Fibroblast of skin of abdomen (primary cell): ENCODE measurements around the gene ACVR1C. TPM values are rescaled to one million over a fixed set of nuclear protein-coding genes. Genes with fewer than 3 reads are reported as not detected.

Experiments used
- DNase-seq: peaks from one replicate; pipeline ENCODE4 v3.0.0-alpha.2; 2013
- polyA plus RNA-seq, 2 experiments: library from polyadenylated mRNA; unstranded; fragments of 120-200 nt; gene quantifications; one replicate each; pipeline ENCODE4 v1.2.1, GENCODE V29; 2013; ENCODE audit not compliant: insufficient read length in 2 of 2

ACVR1C gene
- 0.19 TPM for polyA plus RNA-seq (2013, experiment 1 of 2; ENCODE audit: insufficient read length)
- polyA plus RNA-seq (2013, experiment 2 of 2; ENCODE audit: insufficient read length) = 0.22 TPM

DNA sequence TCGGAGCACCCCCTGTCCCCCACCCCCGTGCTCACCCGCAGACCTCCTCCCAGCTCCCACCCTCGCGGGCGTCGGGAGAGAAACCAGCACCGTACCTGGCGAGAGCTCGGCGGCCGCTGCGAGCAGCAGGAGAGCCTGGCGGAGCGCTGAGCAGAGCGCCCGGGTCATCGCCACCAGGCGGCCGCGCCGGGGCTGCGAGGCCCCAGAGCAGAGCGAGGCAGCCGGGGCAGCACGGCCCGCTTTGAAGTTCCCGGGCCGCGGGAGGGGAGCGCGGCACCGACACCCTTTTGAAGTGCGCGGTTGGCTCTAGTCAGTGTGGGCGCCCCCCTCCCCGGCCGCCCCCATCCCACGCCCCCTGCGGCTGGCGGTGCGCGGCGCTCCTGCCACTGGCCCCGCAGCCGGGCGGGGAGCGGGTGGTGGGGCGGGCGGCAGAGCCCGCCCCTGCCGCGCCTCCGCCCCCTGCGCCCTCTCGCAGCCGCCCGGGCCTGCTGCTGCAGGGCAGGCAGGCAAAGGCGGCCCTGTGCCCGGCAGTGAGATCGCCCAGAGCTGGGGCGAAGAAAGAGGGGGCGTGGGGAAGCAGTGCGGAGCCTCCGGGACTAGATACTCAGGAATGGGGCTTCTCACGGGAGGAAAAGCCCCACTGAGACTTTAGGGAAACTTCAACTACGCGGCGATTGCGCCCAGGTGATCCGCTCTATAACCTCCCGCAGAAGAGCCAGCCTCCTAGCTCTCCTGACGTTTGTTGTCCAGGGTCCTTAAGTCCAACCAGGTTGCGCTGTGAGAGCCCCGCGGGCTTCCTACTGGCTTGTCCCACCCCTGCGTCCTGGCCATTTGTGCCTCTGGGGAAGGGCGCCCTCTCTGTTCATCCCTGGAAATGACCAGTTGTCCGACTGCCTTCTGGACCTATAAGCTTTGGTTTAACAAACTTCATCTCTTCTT is at the start of gene ACVR1C:
TSS of gene ACVR1C (minus strand) at position 388 of the 939 bp plus-strand sequence. CDS start at position 168, 220 bp downstream.
- DNase-seq = peak; percentile 49

DNA sequence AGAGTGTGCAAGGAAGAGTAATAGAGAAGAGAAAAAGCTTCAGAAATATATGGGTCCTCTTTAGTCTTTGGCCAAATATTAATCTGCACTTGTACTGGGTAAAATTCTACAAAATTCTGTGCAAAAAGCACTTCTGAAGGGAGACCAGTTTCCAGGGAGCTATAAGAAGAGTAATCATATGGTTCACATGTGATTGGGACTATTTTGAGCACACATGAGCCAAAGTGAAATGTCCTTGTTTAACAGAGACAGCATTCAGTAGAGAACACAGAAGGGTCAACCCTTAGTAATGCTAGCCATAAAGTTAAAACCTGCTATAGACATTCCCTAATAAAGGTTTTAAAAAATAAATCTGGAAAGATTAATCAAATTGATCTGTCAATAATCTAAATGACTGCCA is 49.3 kb upstream of the ACVR1C start:
- no peak for DNase-seq

DNA sequence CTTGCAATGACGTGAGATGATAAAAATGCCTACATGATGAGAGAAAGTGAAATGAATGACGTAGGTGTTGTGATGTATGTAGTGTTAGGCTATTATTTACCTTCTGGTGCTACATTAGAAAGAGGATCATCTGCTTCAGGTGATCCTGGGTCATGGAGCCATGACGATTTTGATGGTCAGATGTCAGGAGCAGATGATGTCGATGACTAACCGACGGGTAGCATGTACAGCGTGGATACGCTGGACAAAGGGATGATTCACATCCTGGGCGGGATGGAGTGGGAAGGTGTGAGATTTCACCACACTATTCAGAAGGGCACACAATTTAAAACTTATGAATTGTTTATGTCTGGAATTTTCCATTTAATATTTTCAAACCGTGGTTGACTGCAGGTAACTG is 43.5 kb upstream of the ACVR1C start:
- DNase-seq = no peak

DNA sequence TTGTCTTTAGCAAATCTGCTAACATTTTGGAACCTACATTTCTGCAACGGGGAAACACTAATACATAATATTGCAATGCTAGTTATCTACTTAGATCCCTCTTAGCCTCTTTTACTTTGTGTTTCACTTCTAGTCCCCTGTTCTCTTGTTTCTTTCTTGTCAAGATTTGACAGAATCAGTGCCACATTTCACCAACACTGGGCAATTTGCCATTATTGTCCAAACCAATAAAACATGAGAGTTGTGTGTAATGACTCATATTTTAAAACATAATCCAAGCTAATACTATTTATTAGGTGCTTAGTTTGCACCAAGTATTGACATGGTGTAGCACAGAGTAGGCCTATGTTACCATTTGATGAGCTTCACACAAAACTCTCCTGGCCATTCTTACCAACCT is 33.7 kb upstream of the ACVR1C start:
- DNase-seq = peak; percentile 5

DNA sequence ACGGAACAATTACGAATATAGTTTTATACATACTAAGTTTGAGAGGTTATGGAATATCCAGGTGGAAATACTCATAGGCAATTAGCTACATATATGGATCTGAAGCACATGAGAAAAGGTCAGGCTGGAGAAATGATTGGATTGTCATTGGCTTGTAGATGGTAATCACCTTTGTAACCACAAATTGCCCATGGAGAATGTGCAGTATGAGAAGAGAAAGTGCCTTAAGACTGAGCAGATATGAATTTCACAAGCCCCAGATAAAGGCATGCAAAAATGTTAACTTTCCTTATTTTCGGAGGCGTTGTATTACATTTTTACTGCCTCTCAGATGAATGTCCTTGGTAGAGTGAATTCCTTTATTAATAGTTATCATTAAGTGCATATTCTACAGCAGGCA is 33.1 kb upstream of the ACVR1C start:
- DNase-seq = no peak

DNA sequence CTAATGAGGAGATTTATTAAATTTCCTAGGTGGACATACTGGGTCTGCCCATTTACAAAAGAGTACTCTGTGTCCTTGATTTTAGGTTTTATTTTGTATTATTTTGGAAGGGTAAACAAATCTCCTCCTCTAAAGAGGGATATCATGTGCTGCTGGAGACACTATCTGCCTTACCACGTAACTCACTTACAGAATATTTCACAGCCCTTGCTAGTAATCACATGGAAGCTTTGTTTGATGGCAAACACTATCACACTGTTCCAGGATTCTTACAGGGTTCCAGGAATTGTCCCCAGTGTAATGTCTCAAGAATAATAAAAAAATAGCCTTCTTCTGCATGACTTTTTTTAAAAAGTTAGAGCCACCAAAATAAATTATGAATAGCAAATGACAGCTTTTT is 29.2 kb upstream of the ACVR1C start:
- no peak for DNase-seq

DNA sequence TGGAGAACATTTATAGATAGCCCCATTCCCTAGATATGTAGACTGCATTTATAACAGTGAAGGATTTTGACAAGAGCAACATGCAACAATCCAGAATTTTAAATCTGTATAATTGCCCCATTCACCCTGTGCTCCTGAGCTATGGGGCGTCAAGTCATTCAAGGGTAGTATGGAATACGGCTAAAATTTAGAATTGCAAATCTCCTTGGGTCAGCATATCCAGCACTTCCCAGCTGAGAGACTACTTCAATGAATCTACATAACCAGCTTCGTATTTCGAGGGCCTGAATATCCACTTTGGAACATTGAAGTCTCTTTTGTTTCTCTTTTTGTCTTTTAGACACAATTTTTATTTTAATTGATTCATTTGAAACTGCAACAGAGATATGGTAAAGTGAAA is 28.4 kb upstream of the ACVR1C start:
- no peak for DNase-seq

DNA sequence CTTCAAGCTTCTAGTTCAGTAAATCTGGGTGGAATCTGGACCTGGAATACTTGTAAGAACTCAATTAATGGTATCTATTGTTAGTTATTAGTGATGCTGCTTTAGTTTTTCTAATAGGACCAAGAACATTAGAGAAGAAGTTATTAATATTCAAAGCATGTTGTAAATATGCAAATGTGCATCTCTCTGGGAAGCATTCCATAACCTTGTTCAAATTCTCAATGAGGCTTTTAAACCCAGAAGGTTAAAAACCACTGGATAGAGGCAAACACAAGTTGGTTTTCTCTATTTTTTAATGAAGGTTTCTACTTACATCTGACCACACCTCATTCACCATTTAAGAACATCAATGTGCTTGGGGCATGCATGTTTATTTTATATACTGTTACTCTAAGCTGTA is 16.1 kb upstream of the ACVR1C start:
- no peak for DNase-seq

DNA sequence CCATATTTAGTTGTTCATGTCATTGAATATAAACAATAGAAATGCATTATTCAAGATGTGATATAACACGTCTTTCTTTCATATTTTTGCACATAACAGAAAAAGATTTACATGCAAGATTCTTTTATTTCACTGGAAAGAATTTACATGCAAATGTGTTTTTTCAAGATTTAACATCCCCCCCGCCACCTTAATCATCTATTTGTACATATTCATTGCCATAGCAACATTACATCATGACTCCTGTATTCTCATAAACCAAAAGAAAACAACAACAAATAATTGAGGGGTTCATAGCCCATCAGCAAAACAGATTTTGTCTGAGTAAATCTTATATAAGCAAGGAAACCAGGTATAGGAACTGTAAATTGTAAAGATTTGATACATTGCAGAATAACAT is 3.2 kb upstream of the ACVR1C start:
- no peak for DNase-seq

DNA sequence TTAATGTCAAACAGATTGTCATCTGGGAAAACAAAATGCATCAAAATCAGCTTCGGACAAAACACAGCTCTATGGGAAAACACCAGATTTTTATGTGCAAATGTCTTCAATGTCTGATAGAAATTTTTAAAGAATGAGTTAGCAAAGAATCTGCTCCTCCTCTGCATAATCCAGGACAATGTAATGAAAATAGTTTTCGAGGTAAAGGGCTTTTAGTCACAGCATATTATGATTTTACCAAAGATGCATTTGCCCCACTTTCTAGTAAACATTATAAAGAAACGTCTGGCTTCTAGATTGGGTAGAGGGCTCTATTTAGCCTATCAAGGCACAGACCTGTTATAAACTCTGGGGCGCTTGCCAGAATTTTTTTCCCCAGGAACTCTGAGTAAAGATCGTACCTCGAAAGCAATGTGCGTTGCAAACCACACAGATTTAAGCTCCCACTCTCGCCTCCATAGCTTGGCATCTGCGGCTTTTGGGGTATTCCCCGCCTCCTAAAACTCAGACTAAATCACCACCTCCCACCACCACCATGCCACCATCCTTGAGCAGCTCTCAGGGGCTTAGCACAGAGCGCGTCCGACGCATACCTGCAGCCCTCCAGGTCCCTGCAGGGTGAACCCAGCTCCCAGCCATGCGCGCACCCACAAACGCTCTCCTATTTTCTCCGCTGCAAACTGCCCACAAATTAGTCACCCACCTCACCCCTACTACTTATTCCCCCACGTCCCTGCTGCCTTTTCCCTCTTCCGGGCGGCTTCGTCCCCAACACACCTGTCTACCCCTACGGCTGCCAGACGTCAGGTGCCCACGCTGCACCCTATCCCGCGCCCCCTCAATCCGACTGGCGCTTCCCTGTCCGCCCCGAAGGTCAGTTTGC is 829 bp downstream of the ACVR1C start:
- DNase-seq = peak; percentile 46

DNA sequence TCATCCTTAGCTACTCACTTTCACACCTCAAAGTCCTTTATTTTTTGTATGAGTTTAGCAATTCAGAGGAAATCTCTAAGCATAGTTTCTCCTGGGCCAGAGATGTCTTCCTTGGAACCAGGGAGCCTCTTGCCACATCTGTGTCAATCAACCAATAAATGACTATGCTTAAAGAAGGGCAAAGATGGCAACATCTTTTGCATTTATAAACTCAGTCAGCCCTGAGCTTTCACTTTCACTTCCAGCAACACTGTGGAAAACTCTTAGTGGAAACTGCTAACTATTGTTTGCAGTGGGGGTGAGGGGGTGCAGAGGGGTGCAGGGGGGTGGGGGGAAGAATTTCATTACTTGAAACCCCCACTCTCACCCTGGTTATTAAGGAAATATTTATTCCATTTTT is 3.4 kb downstream of the ACVR1C start:
- DNase-seq = no peak

DNA sequence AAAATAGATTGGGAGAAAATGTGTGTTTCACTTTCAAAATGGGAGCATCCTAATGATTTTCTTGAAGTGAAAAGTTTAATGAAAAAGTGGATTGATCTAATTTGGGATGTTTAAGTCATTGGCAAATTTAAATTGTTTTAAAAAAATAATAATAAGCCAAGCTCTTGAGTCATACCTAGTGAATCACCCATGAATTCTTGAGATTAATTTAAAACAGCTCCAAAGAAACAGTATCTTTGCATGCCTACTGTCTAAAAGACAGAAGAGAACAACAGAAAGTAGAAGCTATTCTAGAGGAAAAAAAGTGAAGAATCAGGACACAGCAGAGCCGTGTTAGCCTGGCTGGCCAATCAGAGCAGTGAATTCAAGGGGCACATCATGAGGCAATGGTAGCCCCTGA is 7.7 kb downstream of the ACVR1C start:
- DNase-seq = peak; percentile 60

DNA sequence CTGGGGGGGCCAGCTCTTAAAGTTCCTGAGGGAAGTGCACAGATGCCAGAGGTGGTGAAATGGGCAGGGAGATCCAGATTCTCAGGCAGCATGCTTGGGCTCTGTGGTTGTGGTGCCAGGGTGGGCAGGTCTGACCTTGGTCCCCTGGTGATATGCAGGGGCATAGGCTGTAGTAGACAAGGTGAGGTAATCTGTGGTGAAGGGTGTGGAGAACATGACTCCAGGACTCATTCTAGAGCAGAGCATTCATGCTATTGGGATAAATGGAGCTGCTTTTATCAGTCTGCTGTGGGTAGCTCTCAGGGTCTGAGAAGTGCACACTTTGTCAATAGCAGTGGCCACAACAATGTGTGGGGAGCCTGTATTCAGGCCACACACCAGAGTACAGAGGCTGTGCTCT is 16.9 kb downstream of the ACVR1C start:
- DNase-seq = no peak

DNA sequence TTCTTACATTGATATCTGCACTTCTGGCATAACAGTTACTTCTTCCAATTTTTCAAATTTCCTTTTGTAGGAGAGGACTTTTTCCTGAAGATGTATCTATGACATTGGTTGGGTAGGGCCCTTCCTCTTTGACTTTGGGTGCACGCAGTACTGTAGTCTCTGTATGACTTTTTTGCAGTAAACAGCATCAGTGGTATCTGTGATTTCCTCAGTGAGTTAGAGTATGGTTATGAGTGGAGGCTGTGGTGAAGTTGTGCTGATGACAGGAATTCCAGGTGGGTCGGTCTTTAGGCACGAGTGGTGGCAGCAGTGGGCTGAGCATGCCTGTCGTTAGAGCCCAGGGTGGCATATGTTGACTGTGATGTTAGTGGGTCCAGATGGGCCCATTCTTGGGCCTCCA is 17.6 kb downstream of the ACVR1C start:
- no peak for DNase-seq

DNA sequence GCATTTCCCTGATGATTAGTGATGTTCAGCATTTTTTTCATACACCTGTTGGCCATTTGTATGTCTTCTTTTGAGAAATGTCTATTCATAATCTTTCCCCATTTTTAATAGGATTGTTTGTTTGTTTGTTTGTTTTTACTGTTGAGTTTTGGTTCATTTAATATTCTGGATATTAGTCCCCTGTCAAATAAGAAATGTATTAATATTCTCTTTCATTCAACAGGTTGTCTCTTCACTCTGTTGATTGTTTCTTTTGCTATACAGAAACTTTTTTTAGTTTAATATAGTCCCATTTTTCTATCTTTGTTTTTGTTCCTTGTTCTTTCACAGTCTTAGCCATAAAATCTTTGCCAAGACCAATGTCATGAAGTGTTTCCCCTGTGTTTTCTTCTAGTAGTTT is 22.1 kb downstream of the ACVR1C start:
- no peak for DNase-seq

DNA sequence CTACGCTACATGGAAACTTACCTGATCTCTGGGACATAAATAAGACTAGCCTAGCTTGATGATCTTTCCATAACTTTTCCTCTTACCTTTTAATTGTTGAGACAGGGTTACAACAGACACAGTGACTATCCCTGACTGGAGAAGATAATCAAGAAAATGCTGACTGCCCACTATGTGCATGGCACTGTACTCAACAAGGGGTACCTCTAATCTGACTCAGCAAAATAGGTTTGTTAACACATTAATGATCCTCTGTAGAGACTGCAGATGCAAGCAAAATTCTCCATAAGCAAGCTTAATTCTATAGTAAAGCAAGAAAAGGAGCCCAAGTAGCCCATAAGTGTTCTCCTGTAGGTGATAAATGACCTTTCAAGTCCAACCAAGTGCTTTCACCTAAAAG is 25.5 kb downstream of the ACVR1C start:
- DNase-seq = no peak

DNA sequence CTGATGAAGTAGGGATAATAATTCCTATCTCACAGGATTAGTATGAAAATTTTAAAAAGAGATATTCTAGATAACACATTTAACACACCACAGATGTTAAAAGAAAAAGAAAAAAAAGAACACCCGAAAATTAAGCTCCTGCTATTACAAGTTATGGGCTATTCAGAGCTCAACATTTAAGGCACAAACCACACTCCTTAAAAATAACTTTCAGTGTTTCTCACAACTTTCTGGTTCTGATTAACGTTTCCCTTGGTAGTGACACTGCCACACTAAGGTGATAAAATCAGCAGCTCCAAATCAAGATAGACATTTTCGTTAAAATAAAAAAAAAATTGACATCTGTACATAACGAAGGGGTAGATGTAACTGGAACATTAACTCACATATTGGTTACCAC is 26.9 kb downstream of the ACVR1C start:
- DNase-seq = no peak

DNA sequence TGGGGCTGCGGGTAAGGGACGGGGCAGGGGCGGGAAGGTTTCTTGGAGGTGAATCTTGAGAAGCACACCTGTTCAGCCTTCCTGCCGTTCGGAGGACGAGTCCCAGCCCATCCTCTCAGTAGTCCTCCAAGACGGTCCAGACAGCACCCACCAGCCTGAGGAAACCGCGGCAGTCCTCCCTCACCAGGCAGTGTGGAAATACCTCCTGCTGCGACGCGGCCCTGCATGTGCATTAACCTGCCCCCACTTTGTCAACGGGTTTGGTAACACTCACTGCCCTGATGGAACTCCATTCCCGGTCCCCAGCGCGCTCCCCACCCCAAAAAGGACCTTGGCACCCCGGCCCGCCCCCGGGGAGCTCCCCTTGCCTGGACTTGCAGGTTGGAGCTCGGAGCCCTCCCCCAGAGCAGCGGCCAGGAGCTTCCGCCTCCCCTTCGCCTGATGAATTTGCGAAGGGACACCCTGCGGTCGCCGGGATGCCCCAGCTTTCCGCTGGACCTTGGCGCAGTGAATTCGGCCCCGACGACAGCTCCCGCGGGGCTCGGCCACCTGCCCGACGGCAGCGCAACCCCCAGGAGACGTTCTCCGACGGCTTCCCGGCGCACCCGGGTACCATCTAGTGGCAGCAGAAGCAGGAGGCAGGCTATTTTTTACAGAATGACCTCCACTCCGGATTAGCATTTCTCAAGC is 31.5 kb downstream of the ACVR1C start:
- peak; percentile 14 for DNase-seq

DNA sequence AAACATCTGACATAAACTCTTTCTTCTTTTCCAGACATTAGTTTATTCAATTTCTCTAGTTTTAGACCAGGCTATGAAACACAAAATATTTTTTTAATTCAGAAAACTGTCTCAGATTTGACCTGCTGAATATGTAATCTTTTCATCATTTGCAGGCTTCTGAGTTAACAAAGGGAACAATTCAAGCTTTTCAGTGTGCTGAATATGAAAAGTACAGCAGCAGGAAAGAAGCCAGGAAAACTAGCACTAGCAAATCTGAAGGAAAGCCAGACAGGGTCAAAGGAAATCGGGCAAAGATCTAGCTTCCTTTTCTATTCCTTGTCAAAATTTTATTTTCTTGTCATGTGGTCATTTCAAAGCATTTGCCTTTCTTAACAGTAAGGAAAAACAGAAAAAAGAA is 35.3 kb downstream of the ACVR1C start:
- DNase-seq = no peak

DNA sequence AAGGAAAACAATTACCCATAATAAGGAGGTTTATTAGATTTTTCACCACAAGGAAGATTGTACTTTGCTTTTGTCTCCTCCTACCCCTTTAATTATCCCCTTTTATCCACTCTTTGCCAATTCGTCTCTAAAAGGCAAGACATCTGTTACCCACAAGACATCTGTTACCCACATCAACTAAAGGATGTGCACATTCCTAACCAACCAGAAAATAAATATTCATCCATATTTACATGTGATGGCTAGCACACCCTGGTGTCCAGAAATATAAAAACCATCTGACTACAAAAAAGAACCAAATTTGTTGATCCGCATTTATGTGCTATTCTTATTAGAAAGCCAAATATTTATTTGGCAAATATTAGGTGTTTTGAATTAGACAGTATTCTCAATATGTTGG is 35.7 kb downstream of the ACVR1C start:
- peak; percentile 13 for DNase-seq

DNA sequence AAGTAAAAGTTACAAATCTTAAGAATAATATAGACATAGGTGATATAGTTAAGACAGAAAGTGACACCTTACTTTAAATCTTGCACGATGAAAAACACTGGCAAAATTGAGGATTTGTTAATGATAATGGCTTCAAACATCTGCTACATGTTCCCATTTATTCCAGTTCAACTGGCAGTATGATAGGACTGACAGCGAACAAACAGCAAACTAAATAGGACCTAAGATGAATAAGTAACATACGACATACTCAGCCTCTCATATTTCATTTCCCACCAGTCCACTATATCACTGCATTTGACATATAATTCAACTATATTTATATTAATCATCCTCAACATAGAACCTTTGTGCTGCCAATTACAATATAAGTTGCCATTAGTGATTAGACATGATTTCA is 36.3 kb downstream of the ACVR1C start:
- no peak for DNase-seq

DNA sequence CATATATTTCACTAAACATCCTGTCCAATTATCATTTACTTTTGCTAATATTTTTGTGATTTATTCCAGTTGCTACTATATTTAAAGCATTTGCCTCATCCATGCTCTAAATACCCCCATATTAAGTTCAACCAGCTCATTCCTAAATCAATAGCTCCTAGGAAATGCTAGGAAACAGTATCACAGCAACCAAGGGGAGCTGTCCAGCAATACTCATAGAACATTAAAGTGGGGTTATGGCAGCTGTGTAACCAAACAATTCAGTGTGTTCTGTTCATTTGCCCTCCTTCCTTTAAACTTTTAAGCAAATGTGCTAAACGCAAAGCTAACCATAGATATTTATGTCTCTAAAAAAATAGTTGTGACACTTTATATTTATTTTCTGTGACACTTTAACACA is 41.1 kb downstream of the ACVR1C start:
- no peak for DNase-seq

DNA sequence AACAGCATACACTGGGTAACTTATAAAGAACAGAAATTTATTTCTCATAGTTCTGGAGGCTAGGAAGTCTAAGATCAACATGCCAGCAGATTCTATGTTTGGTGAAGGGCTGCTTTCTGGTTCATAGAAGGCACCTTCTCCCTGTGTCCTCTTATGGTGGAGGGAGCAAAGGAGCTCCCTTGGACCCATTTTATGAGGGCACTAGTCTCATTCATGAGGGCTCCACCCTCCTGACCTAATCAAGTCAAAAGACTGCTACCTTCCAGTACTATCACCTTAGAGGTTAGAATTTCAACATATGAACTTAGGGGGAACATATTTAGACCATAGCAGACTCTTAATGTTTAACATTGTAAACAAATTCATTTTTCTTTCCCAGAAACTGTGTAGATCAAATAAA is 54.5 kb downstream of the ACVR1C start:
- no peak for DNase-seq
